ENCODE data around the gene PTPRM.

DNA sequence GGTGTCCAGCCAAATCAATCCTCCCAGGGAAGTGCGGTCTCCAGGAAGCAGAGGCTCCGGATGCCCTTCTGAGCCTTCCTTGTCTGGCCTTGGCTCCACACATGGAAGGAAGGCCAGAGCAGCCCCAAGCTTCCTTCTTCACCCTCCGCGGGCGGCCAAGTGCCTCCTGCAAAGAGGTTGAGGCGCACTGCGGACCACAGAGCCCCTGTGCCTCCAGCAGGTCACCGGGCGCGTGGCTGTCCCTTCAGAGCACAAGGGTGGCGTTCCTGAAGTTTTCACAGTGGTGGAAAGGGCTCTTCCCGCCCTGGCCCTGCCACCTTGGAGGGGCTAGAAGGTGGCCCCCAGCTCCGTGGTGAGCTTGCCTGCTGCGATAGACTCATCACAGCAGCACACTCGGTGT, 866.2 kb downstream of the PTPRM start:
- TF ChIP-seq, protein P1, sequence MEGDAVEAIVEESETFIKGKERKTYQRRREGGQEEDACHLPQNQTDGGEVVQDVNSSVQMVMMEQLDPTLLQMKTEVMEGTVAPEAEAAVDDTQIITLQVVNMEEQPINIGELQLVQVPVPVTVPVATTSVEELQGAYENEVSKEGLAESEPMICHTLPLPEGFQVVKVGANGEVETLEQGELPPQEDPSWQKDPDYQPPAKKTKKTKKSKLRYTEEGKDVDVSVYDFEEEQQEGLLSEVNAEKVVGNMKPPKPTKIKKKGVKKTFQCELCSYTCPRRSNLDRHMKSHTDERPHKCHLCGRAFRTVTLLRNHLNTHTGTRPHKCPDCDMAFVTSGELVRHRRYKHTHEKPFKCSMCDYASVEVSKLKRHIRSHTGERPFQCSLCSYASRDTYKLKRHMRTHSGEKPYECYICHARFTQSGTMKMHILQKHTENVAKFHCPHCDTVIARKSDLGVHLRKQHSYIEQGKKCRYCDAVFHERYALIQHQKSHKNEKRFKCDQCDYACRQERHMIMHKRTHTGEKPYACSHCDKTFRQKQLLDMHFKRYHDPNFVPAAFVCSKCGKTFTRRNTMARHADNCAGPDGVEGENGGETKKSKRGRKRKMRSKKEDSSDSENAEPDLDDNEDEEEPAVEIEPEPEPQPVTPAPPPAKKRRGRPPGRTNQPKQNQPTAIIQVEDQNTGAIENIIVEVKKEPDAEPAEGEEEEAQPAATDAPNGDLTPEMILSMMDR (conservative IDR thresholded peaks at IDR 0.05; ENCODE audit: low read depth, low read length), result no peak
- no peak for TF ChIP-seq EZH2 (IDR thresholded peaks at IDR 0.05; ENCODE audit: borderline replicate concordance, low read depth, low read length, poor library complexity, severe bottlenecking)
